Central memory CD8-positive, alpha-beta T cell (primary cell): ENCODE measurements around the gene CACNG1.

Experiments
- ATAC-seq: fragments of 150-1000 bp; cut with Tn5 transposase; replicated peaks from 2 replicates; pipeline ENCODE4 v1.10.0; 2022; ENCODE audit warnings: mild to moderate bottlenecking, moderate FRiP score, moderate number of reproducible peaks; ENCODE audit not compliant: poor library complexity, severe bottlenecking; ENCODE audit errors: extremely low read depth
- DNase-seq, 2 donors: peaks; one replicate each; pipeline ENCODE4 v3.0.0; 2021; ENCODE audit warnings: low spot score in 2 of 2
- H3K27ac Mint-ChIP-seq: one replicate; pipeline ENCODE4 v1.8.0; 2022; ENCODE audit warnings: low read depth, mild to moderate bottlenecking, moderate library complexity, mixed read lengths
- H3K27me3 Mint-ChIP-seq: one replicate; pipeline ENCODE4 v1.8.0; 2022; ENCODE audit warnings: mixed read lengths
- H3K36me3 Mint-ChIP-seq: one replicate; pipeline ENCODE4 v1.8.0; 2022; ENCODE audit warnings: mild to moderate bottlenecking, moderate library complexity, mixed read lengths; ENCODE audit not compliant: insufficient read depth
- H3K4me1 Mint-ChIP-seq: one replicate; pipeline ENCODE4 v1.8.0; 2022; ENCODE audit warnings: mixed read lengths
- H3K4me3 Mint-ChIP-seq: one replicate; pipeline ENCODE4 v1.8.0; 2022; ENCODE audit warnings: mild to moderate bottlenecking, moderate library complexity, mixed read lengths
- H3K9me3 Mint-ChIP-seq: one replicate; pipeline ENCODE4 v1.8.0; 2022; ENCODE audit warnings: mixed read lengths

The CACNG1 gene

GRCh38 chr17:67047382-67047781 is 3.0 kb downstream of the CACNG1 start:
- H3K36me3 Mint-ChIP-seq: no peaks in the 10 kb centered on the region

GRCh38 chr17:67049025-67049739 is 4.8 kb downstream of the CACNG1 start:
- H3K27me3 Mint-ChIP-seq: peaks cover 13% of the 10 kb centered on the region
- no peaks in the 10 kb centered on the region for H3K36me3 Mint-ChIP-seq
- H3K9me3 Mint-ChIP-seq: peaks cover 13% of the 10 kb centered on the region
- H3K4me3 Mint-ChIP-seq: no peak overlapping the region
- ATAC-seq (no peak), DNase-seq (no peak)
- no peaks in the 10 kb centered on the region for H3K4me1 Mint-ChIP-seq
- H3K27ac Mint-ChIP-seq: no peak overlapping the region

More at GRCh38 chr17:67047382-67047781, 3.0 kb downstream of the CACNG1 start:
- ATAC-seq (no peak), DNase-seq (no peak)
- H3K9me3 Mint-ChIP-seq: peaks cover 13% of the 10 kb centered on the region
- peaks cover 13% of the 10 kb centered on the region for H3K27me3 Mint-ChIP-seq
- H3K4me1 Mint-ChIP-seq: no peaks in the 10 kb centered on the region
- H3K27ac Mint-ChIP-seq: no peak overlapping the region
- H3K4me3 Mint-ChIP-seq: no peak overlapping the region

DNA sequence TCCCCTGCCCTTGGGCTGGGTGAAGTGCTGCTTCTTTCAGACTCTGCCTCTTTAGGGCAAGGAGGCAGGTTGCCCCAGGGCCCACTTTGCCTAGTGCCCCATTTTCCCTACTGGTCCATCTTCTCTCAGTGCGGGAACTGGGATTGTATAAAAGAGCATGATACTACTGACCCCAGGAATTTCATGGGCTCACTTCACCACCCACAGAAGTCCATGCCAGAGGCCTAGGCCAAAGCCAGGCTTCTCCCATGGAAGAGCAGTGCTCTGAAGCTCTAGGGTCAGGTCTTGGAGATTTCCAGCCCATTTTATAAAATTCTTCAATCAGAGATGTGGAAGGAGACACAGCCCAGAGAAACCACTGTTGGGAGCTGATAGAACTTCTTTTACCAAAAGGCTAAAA is 5.7 kb downstream of the CACNG1 start:
- H3K9me3 Mint-ChIP-seq: peaks cover 13% of the 10 kb centered on the region
- H3K4me1 Mint-ChIP-seq: no peaks in the 10 kb centered on the region
- H3K36me3 Mint-ChIP-seq: no peaks in the 10 kb centered on the region
- no peak overlapping the region for H3K4me3 Mint-ChIP-seq
- DNase-seq (no peak), ATAC-seq (no peak)
- H3K27ac Mint-ChIP-seq: no peak overlapping the region
- peaks cover 13% of the 10 kb centered on the region for H3K27me3 Mint-ChIP-seq

- H3K4me1 Mint-ChIP-seq: no peaks in the 10 kb centered on the region
- H3K36me3 Mint-ChIP-seq: no peaks in the 10 kb centered on the region
- no peak overlapping the region for H3K4me3 Mint-ChIP-seq
- H3K27me3 Mint-ChIP-seq: peaks cover 13% of the 10 kb centered on the region
- H3K9me3 Mint-ChIP-seq: peaks cover 13% of the 10 kb centered on the region
- H3K27ac Mint-ChIP-seq: no peak overlapping the region
- no peak for DNase-seq
- ATAC-seq: no peak
These were observed 6.3 kb downstream of the CACNG1 start for GRCh38 chr17:67050471-67051154.

DNA sequence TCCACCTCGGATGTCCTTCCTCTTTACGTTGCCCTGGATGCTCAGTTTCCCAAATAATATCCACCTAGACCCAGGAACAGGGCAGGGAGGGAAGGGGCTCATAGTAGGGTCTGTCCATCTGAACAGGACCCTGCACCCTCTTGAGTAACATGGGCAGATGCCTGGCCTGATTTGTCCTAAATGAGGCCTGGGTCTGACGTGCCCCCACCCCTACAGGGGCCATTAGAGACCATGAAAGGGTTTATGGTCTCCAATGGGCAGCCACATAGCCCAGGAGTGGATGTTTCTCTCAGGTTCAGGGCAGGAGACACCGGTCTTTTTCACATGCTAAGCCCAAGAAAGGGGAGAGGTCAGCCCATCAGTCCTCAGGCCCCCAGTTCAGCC is 6.8 kb downstream of the CACNG1 start:
- Mint-ChIP-seq H3K9me3 (peaks cover 13% of the 10 kb centered on the region), H3K27ac (no peak overlapping the region), H3K4me3 (no peak overlapping the region), H3K36me3 (no peaks in the 10 kb centered on the region), H3K27me3 (peaks cover 8% of the 10 kb centered on the region), H3K4me1 (no peaks in the 10 kb centered on the region)
- DNase-seq (no peak), ATAC-seq (no peak)

DNA sequence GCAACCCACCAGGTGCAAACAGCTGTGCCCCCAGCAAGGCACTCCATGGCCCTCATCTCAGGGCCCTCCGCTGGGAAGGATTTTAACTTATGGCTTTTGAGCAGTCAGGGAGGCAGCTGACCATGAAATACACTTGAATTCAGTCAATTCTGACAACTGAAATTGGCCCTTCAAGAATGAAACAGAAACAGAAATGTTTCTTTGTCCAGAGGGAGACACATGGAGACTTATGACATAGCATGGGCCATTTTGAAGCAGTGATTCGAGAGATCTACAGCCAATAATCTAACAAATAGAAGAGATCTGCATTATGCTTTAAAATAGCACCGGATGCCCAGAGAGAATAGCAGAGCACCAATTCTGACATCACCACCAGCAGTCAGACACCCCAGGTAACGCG is 7.5 kb downstream of the CACNG1 start:
- no peaks in the 10 kb centered on the region for H3K4me1 Mint-ChIP-seq
- H3K27me3 Mint-ChIP-seq: peaks cover under 1% of the 10 kb centered on the region
- H3K4me3 Mint-ChIP-seq: no peak overlapping the region
- H3K27ac Mint-ChIP-seq: no peak overlapping the region
- ATAC-seq (no peak), DNase-seq (no peak)
- no peaks in the 10 kb centered on the region for H3K36me3 Mint-ChIP-seq
- H3K9me3 Mint-ChIP-seq: peaks cover 13% of the 10 kb centered on the region

DNA sequence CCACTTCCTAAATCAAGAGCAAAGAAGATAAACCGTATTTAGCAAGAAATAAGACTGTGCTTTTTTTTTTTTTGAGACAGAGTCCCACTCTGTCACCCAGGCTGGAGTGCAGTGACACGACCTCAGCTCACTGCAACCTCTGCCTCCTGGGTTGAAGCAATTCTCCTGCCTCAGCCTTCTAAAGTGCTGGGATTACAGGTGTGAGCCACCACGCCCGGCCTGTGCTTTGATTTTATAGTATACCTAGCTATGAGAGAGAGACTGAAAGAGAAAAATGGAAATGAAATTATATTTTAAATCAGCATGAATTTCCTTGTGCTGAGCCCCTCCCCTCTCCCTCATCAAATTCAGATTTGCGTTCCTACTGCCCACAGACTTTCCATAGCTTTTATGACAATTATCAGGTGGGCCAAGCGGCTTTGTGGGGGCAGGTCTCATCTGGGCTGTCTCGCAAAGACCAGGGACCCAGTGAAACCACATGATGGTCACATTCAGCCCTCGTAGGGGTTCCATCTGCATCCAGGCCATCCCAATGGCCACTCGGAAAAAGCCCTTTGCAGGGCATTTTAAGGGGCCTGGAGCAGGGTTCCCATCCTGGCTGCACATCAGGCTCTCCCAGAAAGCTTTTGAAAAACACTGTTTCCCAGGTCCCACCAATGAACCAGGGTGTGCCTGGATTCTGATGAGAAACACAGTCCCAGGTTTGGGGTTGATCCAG is 8.5 kb downstream of the CACNG1 start:
- no peak overlapping the region for H3K27ac Mint-ChIP-seq
- no peak for ATAC-seq
- no peaks in the 10 kb centered on the region for H3K4me1 Mint-ChIP-seq

GRCh38 chr17:67053438-67054000 is 9.2 kb downstream of the CACNG1 start:
- H3K4me1 Mint-ChIP-seq: no peaks in the 10 kb centered on the region
- H3K36me3 Mint-ChIP-seq: no peaks in the 10 kb centered on the region
- H3K9me3 Mint-ChIP-seq: peaks cover 11% of the 10 kb centered on the region
- no peak overlapping the region for H3K27ac Mint-ChIP-seq
- DNase-seq: no peak
- no peak for ATAC-seq
- no peak overlapping the region for H3K4me3 Mint-ChIP-seq
- H3K27me3 Mint-ChIP-seq: no peaks in the 10 kb centered on the region

More for the DNA sequence above, 8.5 kb downstream of the CACNG1 start:
- Mint-ChIP-seq H3K4me3 (no peak overlapping the region), H3K9me3 (peaks cover 13% of the 10 kb centered on the region), H3K27me3 (no peaks in the 10 kb centered on the region), H3K36me3 (no peaks in the 10 kb centered on the region)
- no peak for DNase-seq

DNA sequence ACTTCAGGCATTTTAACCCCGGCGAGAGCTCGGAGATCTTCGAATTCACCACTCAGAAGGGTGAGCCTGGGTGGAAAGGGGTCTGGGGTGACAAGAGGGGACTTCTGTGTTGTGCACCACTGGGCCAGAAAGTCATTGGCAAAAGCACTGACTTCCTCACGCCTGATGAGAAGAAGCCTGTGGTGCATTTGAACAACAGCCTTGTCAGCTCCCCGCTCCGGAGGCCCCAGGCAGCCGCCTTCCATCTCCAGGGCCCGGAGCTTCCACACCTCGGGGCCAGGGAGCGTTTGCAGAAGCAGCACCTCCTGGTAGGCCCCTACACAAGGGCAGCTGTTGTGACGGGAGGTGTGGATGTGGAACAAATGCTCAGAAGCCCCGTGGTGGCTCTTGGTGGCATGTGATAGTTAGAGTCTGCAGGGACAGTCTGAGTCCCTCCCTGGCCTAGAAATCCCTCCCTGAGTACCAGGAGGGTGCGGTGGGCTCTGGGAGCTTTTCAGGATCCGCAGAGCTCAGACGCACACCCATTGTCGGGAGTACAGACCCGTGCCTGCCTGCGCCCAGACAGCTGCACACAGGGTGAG is 9.7 kb downstream of the CACNG1 start:
- ATAC-seq (no peak), DNase-seq (no peak)
- Mint-ChIP-seq H3K27ac (no peak overlapping the region), H3K27me3 (no peaks in the 10 kb centered on the region), H3K4me3 (no peak overlapping the region), H3K4me1 (no peaks in the 10 kb centered on the region), H3K36me3 (no peaks in the 10 kb centered on the region), H3K9me3 (peaks cover 6% of the 10 kb centered on the region)

DNA sequence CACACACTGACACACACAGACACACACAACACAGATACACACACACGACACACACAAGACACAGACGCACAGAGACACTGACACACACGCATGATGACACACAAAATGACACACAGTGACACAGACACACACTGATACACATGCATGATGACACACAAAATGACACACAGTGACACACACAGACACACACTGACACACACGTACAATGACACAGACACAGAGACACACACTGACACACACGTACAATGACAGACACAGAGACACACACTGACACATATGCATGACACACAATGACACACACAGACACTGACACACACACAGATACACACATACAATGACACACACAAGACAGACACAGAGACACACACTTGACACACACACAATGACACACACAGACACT is 10.3 kb downstream of the CACNG1 start:
- no peaks in the 10 kb centered on the region for H3K27me3 Mint-ChIP-seq
- no peak for ATAC-seq
- H3K36me3 Mint-ChIP-seq: no peaks in the 10 kb centered on the region
- no peak overlapping the region for H3K4me3 Mint-ChIP-seq
- H3K27ac Mint-ChIP-seq: no peak overlapping the region
- DNase-seq: no peak
- H3K4me1 Mint-ChIP-seq: no peaks in the 10 kb centered on the region
- H3K9me3 Mint-ChIP-seq: peaks cover under 1% of the 10 kb centered on the region

DNA sequence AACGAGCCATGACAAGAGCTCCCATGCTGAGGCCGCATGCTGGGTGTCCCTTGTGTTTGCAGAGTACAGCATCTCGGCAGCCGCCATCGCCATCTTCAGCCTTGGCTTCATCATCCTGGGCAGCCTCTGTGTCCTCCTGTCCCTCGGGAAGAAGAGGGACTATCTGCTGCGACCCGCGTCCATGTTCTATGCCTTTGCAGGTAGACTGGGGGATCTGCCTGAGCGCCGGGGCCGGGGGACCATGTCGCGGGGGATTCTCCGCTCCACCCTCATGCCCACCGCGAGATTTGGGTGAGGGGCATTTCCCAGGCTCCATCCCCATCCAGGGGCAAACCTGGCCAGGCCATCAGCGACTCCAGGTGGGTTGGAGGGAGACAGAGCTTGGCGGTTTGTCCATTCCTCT is 10.7 kb downstream of the CACNG1 start:
- DNase-seq (no peak), ATAC-seq (no peak)
- no peaks in the 10 kb centered on the region for H3K4me1 Mint-ChIP-seq
- no peak overlapping the region for H3K4me3 Mint-ChIP-seq
- H3K36me3 Mint-ChIP-seq: no peaks in the 10 kb centered on the region
- no peak overlapping the region for H3K27ac Mint-ChIP-seq
- H3K27me3 Mint-ChIP-seq: no peaks in the 10 kb centered on the region
- no peaks in the 10 kb centered on the region for H3K9me3 Mint-ChIP-seq
